ENCODE measurements around the gene ZBTB7C.

The ZBTB7C gene

GRCh38 chr18:48254077-48254602 lies 155.0 kb downstream of the ZBTB7C start:
- no peak overlapping the region for H3K4me3 ChIP-seq (ENCODE audit: low read depth, low read length)
- no peak for DNase-seq (ENCODE audit: low read depth)
- no peak for TF ChIP-seq CTCF (IDR thresholded peaks at IDR 0.05; ENCODE audit: control insufficient read depth, extremely low read depth, insufficient read depth)

- no peak for TF ChIP-seq CTCF (IDR thresholded peaks at IDR 0.05; ENCODE audit: control insufficient read depth, extremely low read depth, insufficient read depth)
- DNase-seq (ENCODE audit: low read depth) = no peak
- H3K4me3 ChIP-seq (ENCODE audit: low read depth, low read length) = no peak overlapping the region
Observed at GRCh38 chr18:48252525-48252924, 156.7 kb downstream of the ZBTB7C start.

GRCh38 chr18:48250918-48251317 lies 158.3 kb downstream of the ZBTB7C start:
- no peak overlapping the region for H3K4me3 ChIP-seq (ENCODE audit: low read depth, low read length)
- TF ChIP-seq CTCF (IDR thresholded peaks at IDR 0.05; ENCODE audit: control insufficient read depth, extremely low read depth, insufficient read depth) = no peak
- no peak for DNase-seq (ENCODE audit: low read depth)

GRCh38 chr18:48250362-48250907 lies 158.7 kb downstream of the ZBTB7C start:
- DNase-seq (ENCODE audit: low read depth) = no peak
- no peak for TF ChIP-seq CTCF (IDR thresholded peaks at IDR 0.05; ENCODE audit: control insufficient read depth, extremely low read depth, insufficient read depth)
- no peak overlapping the region for H3K4me3 ChIP-seq (ENCODE audit: low read depth, low read length)

GRCh38 chr18:48249854-48250253 lies 159.3 kb downstream of the ZBTB7C start:
- no peak for DNase-seq (ENCODE audit: low read depth)
- H3K4me3 ChIP-seq (ENCODE audit: low read depth, low read length) = no peak overlapping the region
- no peak for TF ChIP-seq CTCF (IDR thresholded peaks at IDR 0.05; ENCODE audit: control insufficient read depth, extremely low read depth, insufficient read depth)

- no peak overlapping the region for H3K4me3 ChIP-seq (ENCODE audit: low read depth, low read length)
- DNase-seq (ENCODE audit: low read depth) = no peak
- no peak for TF ChIP-seq CTCF (IDR thresholded peaks at IDR 0.05; ENCODE audit: control insufficient read depth, extremely low read depth, insufficient read depth)
Observed at GRCh38 chr18:48244530-48244929, 164.7 kb downstream of the ZBTB7C start.

GRCh38 chr18:48238636-48239035 lies 170.5 kb downstream of the ZBTB7C start:
- no peak overlapping the region for H3K4me3 ChIP-seq (ENCODE audit: low read depth, low read length)
- no peak for TF ChIP-seq CTCF (IDR thresholded peaks at IDR 0.05; ENCODE audit: control insufficient read depth, extremely low read depth, insufficient read depth)
- no peak for DNase-seq (ENCODE audit: low read depth)

All from LNCaP clone FGC (cell line).